Fibroblast of skin of left biceps (primary cell): ENCODE results near the gene ERICH3.
A peak's percentile ranks its signal among the peaks of the same experiment; 100 is the strongest.

Experiments
- DNase-seq, 2 experiments: peaks; one replicate each; pipeline ENCODE4 v3.0.0-alpha.2; 2013; ENCODE audit warnings: low read depth in 2 of 2

The ERICH3 gene, protein sequence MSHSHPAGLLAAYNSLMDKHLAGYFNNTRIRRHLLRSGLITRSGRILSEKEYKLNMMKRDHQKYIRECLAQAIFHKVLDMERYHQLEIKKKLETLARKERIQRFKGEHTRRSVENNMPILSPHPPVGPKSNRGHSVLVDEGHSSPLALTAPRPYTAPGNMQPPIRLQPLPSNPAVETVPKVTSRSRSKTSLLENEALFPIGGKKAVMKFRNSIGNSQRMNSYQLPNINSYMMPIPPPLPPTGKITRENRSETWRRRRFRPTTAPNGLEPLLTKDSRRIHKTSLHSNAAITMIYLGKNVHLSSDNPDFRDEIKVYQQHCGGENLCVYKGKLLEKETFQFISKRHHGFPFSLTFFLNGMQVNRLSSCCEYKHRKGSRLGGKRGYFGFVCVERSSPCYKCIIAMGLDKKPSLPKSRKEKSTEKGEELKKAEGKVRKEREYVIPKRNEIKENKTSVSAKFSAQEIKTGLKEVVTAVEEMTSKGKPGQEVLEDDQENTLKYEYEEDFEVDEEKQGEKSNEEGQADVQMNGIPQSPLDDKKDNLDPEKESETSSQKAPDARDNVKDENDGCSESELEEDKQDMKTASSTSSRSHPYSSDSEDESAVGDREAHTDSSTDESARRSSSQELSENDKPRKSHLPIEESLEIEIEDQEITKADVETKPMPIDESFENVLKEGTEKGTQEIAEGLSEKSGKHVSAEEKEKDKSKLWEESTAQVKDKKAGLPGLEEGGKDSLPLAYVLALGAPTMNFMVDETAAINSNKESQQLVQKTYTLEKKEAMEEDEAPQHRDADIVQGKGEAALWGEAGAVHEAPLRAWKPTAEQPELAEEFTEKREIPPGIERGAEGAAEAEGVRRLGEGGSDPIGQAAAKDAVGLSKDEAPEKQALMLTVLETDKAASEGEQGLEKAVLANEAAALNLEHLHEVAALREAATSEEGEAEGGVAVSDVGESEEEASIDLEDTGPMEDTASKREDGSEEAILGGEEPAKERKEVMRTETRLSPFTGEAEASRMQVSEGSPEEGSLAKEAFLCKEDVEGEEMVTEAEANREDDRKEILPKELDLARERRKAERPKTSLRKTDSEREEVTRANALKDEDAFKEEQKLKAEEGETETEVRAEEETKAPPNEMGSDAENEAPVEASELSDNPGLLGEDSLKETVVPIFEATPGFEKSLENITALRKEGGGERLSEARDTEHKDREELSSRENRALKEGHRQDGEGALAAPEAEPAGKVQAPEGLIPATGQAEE (N-terminal part only)

GRCh38 chr1:74673351-74674111 lies at the start of gene ERICH3:
TSS of gene ERICH3 (minus strand) at chr1:74673792. CDS start at chr1:74673519, 273 bp downstream.
- DNase-seq: no peak

DNA sequence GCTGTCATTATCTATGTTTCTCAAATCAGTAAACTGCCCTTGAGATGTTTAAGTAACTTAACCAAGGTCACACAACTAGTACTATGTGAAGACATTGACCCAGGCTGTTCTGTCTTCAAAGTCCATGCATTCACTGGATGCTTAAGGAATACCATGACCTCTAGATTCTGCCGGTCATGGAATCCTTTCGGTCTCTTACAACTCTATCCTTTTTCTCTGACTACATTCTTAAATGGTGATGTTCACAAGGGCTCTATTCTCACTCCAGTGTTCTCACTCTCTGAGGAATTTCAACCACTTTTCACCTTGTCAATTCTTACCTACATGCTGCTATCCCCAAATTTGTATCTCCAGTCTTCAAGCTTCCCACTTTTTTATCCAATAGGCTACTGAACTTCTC lies 44.0 kb upstream of the ERICH3 start:
- no peak for DNase-seq

GRCh38 chr1:74716822-74717221 lies 43.2 kb upstream of the ERICH3 start:
- DNase-seq: no peak

- DNase-seq: no peak
Measured at GRCh38 chr1:74715806-74716205, 42.2 kb upstream of the ERICH3 start.

DNA sequence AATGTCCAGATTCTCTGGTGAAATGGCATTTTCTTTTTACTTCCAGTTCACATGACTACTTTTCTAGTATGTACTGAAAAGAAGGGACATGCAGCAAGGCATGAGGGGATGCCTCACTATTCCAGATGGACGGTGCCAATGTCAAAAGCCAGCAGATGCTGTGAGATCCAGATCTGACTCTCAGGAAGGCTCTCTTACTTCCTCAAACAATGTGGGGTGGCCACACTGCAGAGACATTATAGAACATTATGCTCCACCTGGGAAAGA lies 41.6 kb upstream of the ERICH3 start:
- DNase-seq: no peak

DNA sequence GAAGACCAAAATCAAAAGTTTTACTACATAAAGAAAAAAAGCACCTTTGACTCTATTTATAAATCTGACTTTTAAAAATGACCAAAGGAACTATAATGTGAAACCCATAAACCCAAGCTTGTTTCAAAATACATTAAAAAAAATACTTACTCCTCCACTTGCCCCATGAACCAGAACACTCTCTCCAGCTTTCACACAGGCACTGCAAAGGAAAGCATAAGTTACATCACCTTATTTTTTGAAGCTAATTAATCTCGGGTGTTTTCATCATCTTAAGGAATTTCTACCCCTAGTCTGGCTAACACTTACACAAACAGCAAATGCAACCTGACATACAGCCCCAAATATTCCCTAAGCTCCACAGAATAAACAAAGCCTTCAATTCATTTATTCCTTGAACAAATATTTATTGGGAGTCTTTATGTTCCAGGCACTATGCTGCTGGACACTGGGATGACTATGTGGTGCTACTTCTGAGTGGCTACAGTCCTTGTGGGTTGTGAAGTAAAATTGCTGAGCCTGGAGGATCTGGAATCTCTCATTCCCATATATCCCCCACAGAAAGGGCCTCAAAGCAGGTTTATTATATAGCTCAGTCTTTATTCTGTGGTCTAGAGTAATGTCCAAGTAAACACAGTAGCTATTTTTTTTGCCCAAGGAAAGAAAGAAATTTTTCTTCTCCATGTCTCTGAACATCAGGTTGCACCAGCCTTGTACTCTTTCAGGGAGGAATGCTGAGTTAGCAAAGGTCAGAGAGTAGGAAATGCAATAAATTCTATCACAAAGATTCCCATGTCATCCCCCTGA lies 41.0 kb upstream of the ERICH3 start:
- no peak for DNase-seq

DNA sequence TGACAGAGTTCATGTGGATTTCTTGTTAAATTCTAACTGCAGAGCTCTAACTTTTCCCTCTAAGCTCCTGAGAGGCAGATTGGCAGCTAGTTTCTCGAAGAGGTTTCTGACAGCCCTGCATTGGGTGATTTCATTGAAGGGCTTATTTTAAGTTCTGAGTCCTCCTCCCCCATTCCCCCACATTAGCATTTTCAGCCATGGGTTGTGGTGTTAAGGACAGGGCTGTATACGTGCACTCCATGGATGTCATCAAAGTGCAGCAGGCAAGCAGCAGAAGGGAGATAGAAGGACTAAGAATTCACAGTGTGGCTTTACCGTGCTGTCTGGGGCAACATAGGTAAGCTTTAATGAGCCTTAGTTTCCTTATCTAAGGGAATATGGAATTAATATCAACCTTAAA lies 40.3 kb upstream of the ERICH3 start:
- no peak for DNase-seq

- no peak for DNase-seq
Measured at GRCh38 chr1:74712881-74713280, 39.3 kb upstream of the ERICH3 start.

DNA sequence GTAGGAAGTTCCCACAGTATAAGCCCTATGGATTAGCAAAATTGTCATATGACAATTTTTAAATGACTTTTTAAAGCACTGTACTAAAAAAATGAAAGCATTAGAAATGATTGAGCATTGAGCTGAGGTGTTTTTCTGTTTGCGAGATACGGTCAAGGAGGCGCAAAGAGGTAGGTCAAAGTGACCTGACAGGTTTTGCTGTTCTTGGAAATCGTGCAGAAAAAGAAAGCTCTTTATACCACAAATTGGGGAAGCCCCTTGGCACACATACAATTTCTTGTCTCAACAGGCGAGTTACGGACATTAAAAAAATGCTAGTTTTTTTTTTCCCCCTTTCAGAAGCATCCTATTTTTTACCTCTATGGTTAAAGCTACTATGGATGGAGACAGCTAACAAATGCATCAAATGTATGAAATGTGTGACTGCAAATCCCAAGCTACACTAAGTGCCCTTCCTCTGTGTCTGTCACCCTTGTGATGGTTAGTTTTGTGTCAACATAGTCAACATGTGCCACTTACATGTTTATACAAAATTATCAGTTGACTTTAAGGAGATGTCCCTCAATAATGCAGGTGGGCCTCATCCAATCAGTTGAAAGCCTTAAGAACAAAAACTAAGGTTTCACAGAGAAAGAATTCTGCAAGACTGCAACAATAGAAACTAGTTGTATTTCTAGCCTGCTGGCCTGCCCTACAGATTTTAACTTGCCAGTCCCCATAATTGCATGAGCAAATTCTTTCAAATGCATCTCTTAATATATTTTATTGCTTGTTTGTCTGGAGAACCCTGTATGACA lies 30.0 kb upstream of the ERICH3 start:
- DNase-seq: no peak

GRCh38 chr1:74699331-74699730 lies 25.7 kb upstream of the ERICH3 start:
- no peak for DNase-seq

- no peak for DNase-seq
Measured at GRCh38 chr1:74697832-74698231, 24.2 kb upstream of the ERICH3 start.

DNA sequence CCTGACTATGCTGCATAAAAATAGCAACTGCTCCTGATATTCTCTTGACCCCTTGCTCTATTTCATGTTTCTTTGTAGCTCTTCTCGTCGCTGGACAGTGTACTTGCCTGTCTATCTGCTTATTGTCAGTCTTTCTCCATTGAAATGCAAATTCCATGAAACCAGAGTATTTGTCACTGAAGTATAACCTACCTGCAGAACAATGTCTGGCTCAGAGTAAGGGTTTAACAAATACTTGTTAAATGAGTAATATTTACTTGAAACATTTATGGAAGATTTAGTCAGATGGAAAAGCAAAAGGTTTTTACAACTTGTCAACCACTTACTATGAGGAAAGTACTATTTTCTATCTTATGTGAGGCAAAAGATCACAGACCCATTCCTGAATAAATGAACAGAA lies 19.9 kb upstream of the ERICH3 start:
- DNase-seq: no peak

DNA sequence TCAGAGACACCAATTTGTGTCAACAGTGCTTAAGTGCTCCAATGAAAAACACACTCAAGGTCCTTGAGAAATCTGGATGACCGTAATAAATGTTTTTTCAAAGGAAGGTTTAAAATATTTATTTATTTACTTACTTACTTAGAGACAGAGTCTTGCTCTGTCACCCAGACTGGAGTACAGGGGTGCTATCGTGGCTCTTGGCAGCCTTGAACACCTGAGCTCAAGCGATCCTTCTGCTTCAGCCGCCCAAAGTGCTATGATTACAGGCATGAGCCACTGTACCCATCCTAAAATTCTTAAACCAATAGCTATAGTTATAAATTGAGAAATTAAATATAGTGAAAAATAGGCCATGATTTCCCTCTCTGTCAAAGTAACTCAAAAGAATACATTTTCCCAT lies 17.3 kb upstream of the ERICH3 start:
- DNase-seq: no peak

GRCh38 chr1:74690364-74690696 lies 16.7 kb upstream of the ERICH3 start:
- DNase-seq: no peak

- DNase-seq: peak; percentile 20 to 23
Measured at GRCh38 chr1:74689621-74690363, 16.2 kb upstream of the ERICH3 start.

GRCh38 chr1:74686928-74687327 lies 13.3 kb upstream of the ERICH3 start:
- DNase-seq: no peak

DNA sequence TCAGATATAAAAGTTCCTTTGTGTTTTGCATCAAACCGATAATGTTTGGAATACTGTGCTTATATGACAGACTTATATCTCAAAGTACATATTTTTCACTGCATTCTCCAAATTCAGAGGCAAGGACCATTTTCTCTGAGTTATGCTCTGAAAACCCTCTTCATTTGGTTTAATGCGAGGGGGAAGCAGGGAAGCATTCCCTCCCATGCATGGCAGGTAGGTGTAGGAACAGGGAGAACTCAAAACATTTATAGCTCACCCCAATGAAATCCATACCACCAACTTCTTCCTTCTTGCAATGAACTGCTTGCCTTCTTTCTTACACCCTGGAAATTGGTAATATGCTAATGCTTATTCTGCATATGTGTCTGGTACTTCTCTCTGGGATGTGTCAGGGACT lies 10.7 kb upstream of the ERICH3 start:
- DNase-seq: no peak

- no peak for DNase-seq
Measured at GRCh38 chr1:74683656-74684055, 10.1 kb upstream of the ERICH3 start.

GRCh38 chr1:74681851-74682250 lies 8.3 kb upstream of the ERICH3 start:
- no peak for DNase-seq
